ENCODE measurements around the gene ANKRD45. TPM values are rescaled to one million over a fixed set of nuclear protein-coding genes. Genes with fewer than 3 reads are reported as not detected.
"Not testable (repeated sequence)": the region's sequence is repeated elsewhere in the genome, so short reads cannot be mapped to it uniquely, and the experiment has no call there.

Gene ANKRD45
- total and polyA plus RNA-seq, 2 experiments from 2014 or later = 0.16 TPM; not detected in 1

- Histone ChIP-seq H3K4me1 (ENCODE audit: insufficient read depth) (no peaks in the 10 kb centered on the region), H3K36me3 (ENCODE audit: low read depth) (no peaks in the 10 kb centered on the region), H3K4me2 (ENCODE audit: unreplicated experiment) (no peak overlapping the region), H2AFZ (no peak overlapping the region), H3F3A (ENCODE audit: insufficient read depth) (no peaks in the 10 kb centered on the region), H3K9me3 (ENCODE audit: low read depth) (no peaks in the 10 kb centered on the region), H3K79me2 (ENCODE audit: insufficient read depth) (no peaks in the 10 kb centered on the region), H4K20me1 (ENCODE audit: insufficient read depth) (no peaks in the 10 kb centered on the region), H3K4me3 (no peak overlapping the region), H3K9ac (no peak overlapping the region), H3K27ac (no peak overlapping the region), H3K27me3 (replicated peaks; ENCODE audit: insufficient read depth) (no peaks in the 10 kb centered on the region), H3K9me2 (ENCODE audit: insufficient read depth) (no peaks in the 10 kb centered on the region; the same call in 1 of the 2 replicates)
- TF ChIP-seq EZH2 (IDR thresholded peaks at IDR 0.05; ENCODE audit: insufficient read depth, poor library complexity, severe bottlenecking) (no peak), EZH2phosphoT487 (IDR thresholded peaks at IDR 0.05; ENCODE audit: insufficient read depth, low read depth) (no peak)
- DNase-seq = no peak
- in situ Hi-C loops (cut with MboI) = no loop called here
These were observed 20.6 kb downstream of the ANKRD45 start for GRCh38 chr1:173648880-173649605.

GRCh38 chr1:173646656-173647055, 23.0 kb downstream of the ANKRD45 start:
- H3K36me3 ChIP-seq (ENCODE audit: low read depth) = no peaks in the 10 kb centered on the region
- no peaks in the 10 kb centered on the region; the same call in 1 of the 2 replicates for H3K9me2 ChIP-seq (ENCODE audit: insufficient read depth)
- H3K9ac ChIP-seq = no peak overlapping the region
- H3K27ac ChIP-seq = no peak overlapping the region
- no peaks in the 10 kb centered on the region for H3K27me3 ChIP-seq (replicated peaks; ENCODE audit: insufficient read depth)
- in situ Hi-C loops (cut with MboI) = no loop called here
- WGBS, 2 experiments (ENCODE audit: low coverage in 1 of 2, low lambda C conversion rate in 2 of 2, missing lambda C conversion rate in 2 of 2) = 57 to 58% methylated on average over 3 of the region's 3 CpGs
- no peaks in the 10 kb centered on the region for H4K20me1 ChIP-seq (ENCODE audit: insufficient read depth)
- no peaks in the 10 kb centered on the region for H3F3A ChIP-seq (ENCODE audit: insufficient read depth)
- no peak for DNase-seq
- no peak overlapping the region for H2AFZ ChIP-seq
- TF ChIP-seq EZH2phosphoT487 (IDR thresholded peaks at IDR 0.05; ENCODE audit: insufficient read depth, low read depth) (no peak), EZH2 (IDR thresholded peaks at IDR 0.05; ENCODE audit: insufficient read depth, poor library complexity, severe bottlenecking) (no peak)
- no peak overlapping the region for H3K4me3 ChIP-seq
- H3K4me2 ChIP-seq (ENCODE audit: unreplicated experiment) = no peak overlapping the region
- no peaks in the 10 kb centered on the region for H3K4me1 ChIP-seq (ENCODE audit: insufficient read depth)
- H3K9me3 ChIP-seq (ENCODE audit: low read depth) = no peaks in the 10 kb centered on the region
- H3K79me2 ChIP-seq (ENCODE audit: insufficient read depth) = no peaks in the 10 kb centered on the region

- H3K27me3 ChIP-seq (replicated peaks; ENCODE audit: insufficient read depth); H3F3A ChIP-seq (ENCODE audit: insufficient read depth); H2AFZ ChIP-seq; H3K9me2 ChIP-seq (ENCODE audit: insufficient read depth); H3K79me2 ChIP-seq (ENCODE audit: insufficient read depth); DNase-seq; H3K4me1 ChIP-seq (ENCODE audit: insufficient read depth); H3K27ac ChIP-seq; in situ Hi-C loops (cut with MboI); H3K4me3 ChIP-seq; H3K9ac ChIP-seq; H3K36me3 ChIP-seq (ENCODE audit: low read depth); H3K4me2 ChIP-seq (ENCODE audit: unreplicated experiment); H4K20me1 ChIP-seq (ENCODE audit: insufficient read depth); H3K9me3 ChIP-seq (ENCODE audit: low read depth): not testable (repeated sequence)
- 74 to 75% methylated on average over 4 of the region's 4 CpGs for WGBS, 2 experiments (ENCODE audit: low coverage in 1 of 2, low lambda C conversion rate in 2 of 2, missing lambda C conversion rate in 2 of 2)
These were observed 27.1 kb downstream of the ANKRD45 start for GRCh38 chr1:173642450-173643139.

- in situ Hi-C loops (cut with MboI) = no loop called here
- H3K9me2 ChIP-seq (ENCODE audit: insufficient read depth) = no peaks in the 10 kb centered on the region
- H3K9me3 ChIP-seq (ENCODE audit: low read depth) = no peaks in the 10 kb centered on the region
- no peak overlapping the region for H3K27ac ChIP-seq
- no peaks in the 10 kb centered on the region for H3F3A ChIP-seq (ENCODE audit: insufficient read depth)
- H3K9ac ChIP-seq = no peak overlapping the region
- DNase-seq = no peak
- no peaks in the 10 kb centered on the region for H4K20me1 ChIP-seq (ENCODE audit: insufficient read depth)
- H3K4me3 ChIP-seq = no peak overlapping the region
- H3K36me3 ChIP-seq (ENCODE audit: low read depth) = no peaks in the 10 kb centered on the region
- H3K4me2 ChIP-seq (ENCODE audit: unreplicated experiment) = no peak overlapping the region
- H2AFZ ChIP-seq = no peak overlapping the region
- no peaks in the 10 kb centered on the region for H3K4me1 ChIP-seq (ENCODE audit: insufficient read depth)
- TF ChIP-seq EZH2 (IDR thresholded peaks at IDR 0.05; ENCODE audit: insufficient read depth, poor library complexity, severe bottlenecking) (no peak), EZH2phosphoT487 (IDR thresholded peaks at IDR 0.05; ENCODE audit: insufficient read depth, low read depth) (no peak)
- H3K27me3 ChIP-seq (replicated peaks; ENCODE audit: insufficient read depth) = no peaks in the 10 kb centered on the region
- no peaks in the 10 kb centered on the region for H3K79me2 ChIP-seq (ENCODE audit: insufficient read depth)
- 9 to 10% methylated on average over 2 of the region's 2 CpGs for WGBS, 2 experiments (ENCODE audit: low coverage in 1 of 2, low lambda C conversion rate in 2 of 2, missing lambda C conversion rate in 2 of 2)
These were observed 30.5 kb downstream of the ANKRD45 start for GRCh38 chr1:173639102-173639501.

Measured in GM23248 (cell line).